Stimulated activated naive CD8-positive, alpha-beta T cell treated with anti-CD3 and anti-CD28 coated beads, Interleukin-15, Interleukin-2, amounts not matched to agents 100 ng/mL and 50 ng/mL, for 24 hours (primary cell): ENCODE results near the gene AKR1C2.
"Not testable (repeated sequence)": the region's sequence is repeated elsewhere in the genome, so short reads cannot be mapped to it uniquely, and the experiment has no call there.

Experiments
- H3K27ac Mint-ChIP-seq: one replicate; pipeline ENCODE4 v1.8.0; 2021; ENCODE audit warnings: mild to moderate bottlenecking, mixed read lengths
- H3K27me3 Mint-ChIP-seq: one replicate; pipeline ENCODE4 v1.8.0; 2021; ENCODE audit warnings: mixed read lengths
- H3K36me3 Mint-ChIP-seq: one replicate; pipeline ENCODE4 v1.8.0; 2021; ENCODE audit warnings: low read depth, mixed read lengths
- H3K4me1 Mint-ChIP-seq: one replicate; pipeline ENCODE4 v1.8.0; 2021; ENCODE audit warnings: low read depth, mixed read lengths
- H3K4me3 Mint-ChIP-seq: one replicate; pipeline ENCODE4 v1.8.0; 2021; ENCODE audit warnings: mild to moderate bottlenecking, mixed read lengths
- H3K9me3 Mint-ChIP-seq: one replicate; pipeline ENCODE4 v1.8.0; 2021; ENCODE audit warnings: mixed read lengths

Gene AKR1C2

DNA sequence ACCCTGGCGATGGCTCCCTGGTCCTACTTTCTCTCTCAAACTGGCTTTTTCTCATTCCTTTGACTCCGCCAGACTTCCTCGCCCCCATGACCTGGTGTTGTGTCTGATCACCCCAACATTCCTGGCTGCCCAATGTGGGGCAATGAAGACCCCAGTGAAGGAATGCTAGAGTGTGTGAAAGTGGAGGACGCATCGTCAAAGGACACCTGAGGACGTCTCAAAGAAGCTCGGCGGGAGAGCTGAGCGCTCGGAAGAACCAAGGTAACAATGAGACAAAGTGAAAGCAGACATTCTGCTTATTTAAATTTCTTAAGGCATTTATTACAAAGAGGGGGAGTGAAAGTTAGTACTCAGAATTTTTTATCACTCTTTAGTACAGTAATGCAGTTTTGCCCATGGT, 31.7 kb upstream of the AKR1C2 start:
- no peaks in the 10 kb centered on the region for H3K36me3 Mint-ChIP-seq
- no peaks in the 10 kb centered on the region for H3K4me1 Mint-ChIP-seq
- no peak overlapping the region for H3K27ac Mint-ChIP-seq
- no peaks in the 10 kb centered on the region for H3K27me3 Mint-ChIP-seq
- no peak overlapping the region for H3K4me3 Mint-ChIP-seq
- peaks cover 24% of the 10 kb centered on the region for H3K9me3 Mint-ChIP-seq

DNA sequence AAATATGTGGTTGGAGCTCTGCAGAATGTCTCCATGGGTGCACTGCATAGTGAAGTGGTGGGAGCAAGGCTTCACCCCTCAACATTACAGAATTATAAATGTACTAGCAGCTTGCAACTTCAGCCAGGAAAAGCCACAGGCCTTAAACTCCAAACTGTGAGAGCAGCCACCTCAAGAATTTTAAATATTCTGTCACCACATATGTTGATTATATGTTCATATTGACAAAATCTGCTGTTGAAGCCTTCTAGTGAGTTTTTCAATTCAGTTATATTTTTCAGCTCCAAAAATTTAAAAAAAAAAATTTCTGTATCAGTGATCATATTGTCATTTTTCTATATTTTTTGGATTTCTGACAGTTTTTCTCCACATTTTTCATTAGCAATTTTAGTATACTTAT, 30.9 kb upstream of the AKR1C2 start:
- H3K27me3 Mint-ChIP-seq: no peaks in the 10 kb centered on the region
- H3K9me3 Mint-ChIP-seq: peaks cover 31% of the 10 kb centered on the region
- H3K4me1 Mint-ChIP-seq: no peaks in the 10 kb centered on the region
- no peak overlapping the region for H3K27ac Mint-ChIP-seq
- no peaks in the 10 kb centered on the region for H3K36me3 Mint-ChIP-seq
- H3K4me3 Mint-ChIP-seq: no peak overlapping the region

DNA sequence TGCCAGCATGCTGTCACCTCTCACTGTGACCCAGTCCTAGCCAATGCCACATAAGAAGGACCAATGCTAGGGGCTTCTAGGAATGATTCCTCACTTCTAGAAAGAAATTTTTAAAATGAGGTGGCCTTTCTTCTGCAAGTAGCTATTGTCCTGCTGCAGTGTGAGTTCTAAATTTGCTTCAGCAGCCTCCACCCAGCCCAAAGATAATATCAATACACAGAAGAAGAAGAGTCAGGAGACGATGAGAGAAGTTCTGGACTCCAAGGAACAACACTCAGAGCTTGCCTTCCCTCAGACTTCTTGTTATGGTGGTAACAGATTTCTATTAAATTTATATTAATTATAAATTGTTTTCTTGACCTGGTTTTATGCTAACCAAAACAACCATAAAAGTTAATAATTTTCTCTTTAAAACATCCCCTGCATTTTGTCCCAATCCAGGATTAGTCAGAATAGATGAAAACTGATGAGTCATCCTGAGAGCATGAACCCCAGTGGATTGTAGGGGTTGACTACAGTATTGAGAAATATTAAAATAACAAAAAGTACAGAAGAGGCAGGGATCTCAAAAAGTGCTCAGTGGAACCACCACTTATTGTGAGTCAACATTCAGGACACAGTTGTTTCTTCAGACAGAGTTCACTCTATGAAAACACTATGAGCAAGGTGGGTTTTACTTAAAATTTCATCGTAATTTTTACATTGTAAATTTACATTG, 29.6 kb upstream of the AKR1C2 start:
- H3K27me3 Mint-ChIP-seq: no peaks in the 10 kb centered on the region
- H3K36me3 Mint-ChIP-seq: no peaks in the 10 kb centered on the region
- no peak overlapping the region for H3K4me3 Mint-ChIP-seq
- no peaks in the 10 kb centered on the region for H3K4me1 Mint-ChIP-seq
- peaks cover 31% of the 10 kb centered on the region for H3K9me3 Mint-ChIP-seq
- no peak overlapping the region for H3K27ac Mint-ChIP-seq

DNA sequence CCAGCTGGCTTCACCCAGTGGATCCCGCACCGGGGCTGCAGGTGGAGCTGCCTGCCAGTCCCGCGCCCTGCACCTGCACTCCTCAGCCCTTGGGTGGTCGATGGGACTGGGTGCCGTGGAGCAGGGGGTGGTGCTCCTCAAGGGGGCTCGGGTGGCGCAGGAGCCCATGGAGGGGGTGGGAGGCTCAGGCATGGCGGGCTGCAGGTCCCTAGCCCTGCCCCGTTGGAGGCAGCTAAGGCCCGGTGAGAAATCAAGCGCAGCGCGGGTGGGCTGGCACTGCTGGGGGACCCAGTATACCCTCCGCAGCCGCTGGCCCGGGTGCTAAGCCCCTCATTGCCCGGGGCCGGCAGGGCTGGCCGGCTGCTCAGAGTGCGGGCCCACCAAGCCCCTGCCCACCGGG, 28.8 kb upstream of the AKR1C2 start:
- H3K27ac Mint-ChIP-seq, H3K4me1 Mint-ChIP-seq, H3K36me3 Mint-ChIP-seq, H3K4me3 Mint-ChIP-seq, H3K27me3 Mint-ChIP-seq: not testable (repeated sequence)
- H3K9me3 Mint-ChIP-seq: peaks cover 31% of the 10 kb centered on the region

DNA sequence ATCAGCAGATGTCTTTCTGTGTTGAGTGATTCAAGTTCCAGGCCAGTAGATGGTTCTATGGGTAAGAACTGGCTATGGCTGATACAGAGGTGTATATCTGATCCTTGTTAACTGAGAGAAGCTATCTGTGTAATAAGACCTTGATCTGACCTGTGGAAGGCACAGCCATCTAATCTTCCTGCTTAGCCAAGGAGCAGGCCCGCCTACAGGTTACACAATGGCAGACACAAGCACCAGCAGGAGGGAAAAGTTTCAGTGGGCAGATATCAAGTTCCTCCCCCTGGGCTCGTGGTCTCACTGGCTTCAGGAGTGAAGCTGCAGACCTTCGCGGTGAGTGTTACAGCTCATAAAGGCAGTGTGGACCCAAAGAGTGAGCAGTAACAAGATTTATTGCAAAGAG, 27.9 kb upstream of the AKR1C2 start:
- H3K27ac Mint-ChIP-seq, H3K4me1 Mint-ChIP-seq, H3K36me3 Mint-ChIP-seq, H3K27me3 Mint-ChIP-seq, H3K4me3 Mint-ChIP-seq: not testable (repeated sequence)
- peaks cover 31% of the 10 kb centered on the region for H3K9me3 Mint-ChIP-seq

DNA sequence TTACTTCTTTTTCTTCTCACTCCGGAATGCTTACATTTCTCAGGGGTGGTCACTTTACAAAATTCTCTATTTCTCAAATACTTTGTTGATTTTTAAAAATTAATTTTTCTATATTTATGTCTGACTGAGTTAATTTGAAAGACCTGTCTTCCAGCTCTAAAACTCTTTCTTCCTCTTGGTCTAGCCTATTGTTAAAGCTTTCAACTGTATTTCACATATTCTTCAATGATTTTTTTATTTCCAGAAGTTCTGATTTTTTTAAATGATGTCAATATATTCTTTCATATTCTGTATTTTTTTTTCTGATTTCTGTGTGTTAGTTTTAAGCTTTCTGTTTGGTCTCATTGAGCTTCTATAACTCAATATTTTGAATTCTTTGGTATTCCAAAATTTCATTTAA, 27.3 kb upstream of the AKR1C2 start:
- Mint-ChIP-seq H3K27me3 (peaks cover 2% of the 10 kb centered on the region), H3K9me3 (peaks cover 31% of the 10 kb centered on the region), H3K27ac (no peak overlapping the region), H3K4me3 (no peak overlapping the region), H3K4me1 (no peaks in the 10 kb centered on the region), H3K36me3 (no peaks in the 10 kb centered on the region)

DNA sequence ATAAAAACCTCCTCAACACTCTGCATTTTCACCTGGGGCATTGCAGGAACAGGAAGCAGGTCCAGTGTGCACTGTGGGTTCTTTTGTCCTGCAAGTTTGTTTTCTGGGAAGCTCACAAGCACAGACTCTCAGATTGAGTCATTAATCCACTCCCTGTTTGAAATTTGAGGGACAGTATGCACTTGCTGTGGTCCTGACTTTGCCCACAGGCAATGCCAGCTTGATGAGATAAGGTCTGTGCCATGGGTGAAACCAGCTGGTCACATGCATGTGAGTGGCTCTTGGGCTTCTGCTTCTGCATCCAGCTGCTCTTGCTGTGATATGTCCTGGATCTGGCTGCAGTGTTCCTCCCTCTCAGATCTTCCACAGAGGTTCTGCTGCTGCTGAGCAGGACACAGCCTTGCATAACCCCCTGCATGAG, 21.8 kb upstream of the AKR1C2 start:
- H3K36me3 Mint-ChIP-seq, H3K27ac Mint-ChIP-seq, H3K9me3 Mint-ChIP-seq, H3K4me3 Mint-ChIP-seq, H3K27me3 Mint-ChIP-seq, H3K4me1 Mint-ChIP-seq: not testable (repeated sequence)

DNA sequence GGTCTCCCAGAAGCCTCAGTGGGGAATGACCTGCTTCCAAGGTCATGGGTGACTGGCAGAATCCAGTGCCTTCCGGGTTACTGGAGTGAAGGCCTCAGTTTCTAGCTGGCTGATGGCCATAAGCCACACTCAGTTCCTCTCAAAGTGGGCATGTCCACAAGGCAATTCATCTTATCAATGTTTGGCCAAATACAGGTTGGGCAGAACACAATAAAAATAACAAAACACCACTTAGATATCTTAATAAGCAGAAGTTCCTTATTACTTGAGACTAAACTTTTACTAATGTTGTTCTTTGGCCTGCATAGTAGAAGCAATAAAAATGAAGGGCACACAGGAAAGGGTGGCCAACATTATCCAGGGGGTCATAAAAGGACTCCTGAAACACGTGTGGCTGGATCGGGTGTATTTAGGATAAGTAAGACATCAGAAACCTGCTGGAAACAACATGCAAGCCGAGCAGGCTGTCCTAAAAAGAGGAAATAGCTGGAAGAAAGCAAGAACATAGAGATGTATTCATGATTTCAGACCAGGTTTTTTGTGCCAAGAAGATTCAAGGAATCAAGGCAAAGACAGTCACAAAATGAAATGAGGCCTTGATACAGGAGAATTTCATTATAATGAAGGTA, 19.6 kb upstream of the AKR1C2 start:
- no peak overlapping the region for H3K4me3 Mint-ChIP-seq
- H3K27ac Mint-ChIP-seq: no peak overlapping the region
- H3K27me3 Mint-ChIP-seq: peaks cover 7% of the 10 kb centered on the region
- no peaks in the 10 kb centered on the region for H3K9me3 Mint-ChIP-seq
- no peaks in the 10 kb centered on the region for H3K4me1 Mint-ChIP-seq
- H3K36me3 Mint-ChIP-seq: no peaks in the 10 kb centered on the region

DNA sequence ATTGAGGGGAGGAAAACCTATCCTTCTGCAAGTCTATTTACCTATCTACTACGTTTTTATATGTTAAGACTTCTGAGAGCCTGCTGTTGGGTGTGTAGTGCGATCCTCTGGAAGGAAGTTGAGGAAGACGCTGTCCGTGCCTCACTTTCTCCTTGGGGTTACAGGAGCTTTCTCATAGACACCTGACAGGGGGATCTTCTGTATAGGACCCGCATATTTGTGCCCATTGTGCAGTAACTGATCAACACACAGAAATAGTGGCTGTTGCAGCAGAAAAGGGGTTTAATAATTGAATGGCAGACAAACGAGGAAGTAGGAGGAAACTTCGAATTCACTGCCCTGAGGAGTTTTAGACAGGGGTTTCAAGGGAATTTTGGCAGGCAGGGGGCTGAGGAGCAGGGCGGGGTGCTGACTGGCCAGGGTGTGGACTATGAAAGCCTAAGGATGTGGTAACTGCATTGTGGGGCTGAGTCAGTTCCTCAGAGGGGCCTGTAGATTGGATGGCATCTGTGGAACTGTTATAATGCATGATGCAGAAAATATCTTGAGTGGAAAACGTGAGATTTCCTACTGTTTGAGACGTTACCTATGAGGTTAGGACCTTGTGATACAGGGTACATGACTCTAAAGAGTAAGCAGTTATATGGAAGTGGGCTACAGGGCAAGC, 18.1 kb upstream of the AKR1C2 start:
- H3K4me1 Mint-ChIP-seq, H3K27ac Mint-ChIP-seq, H3K36me3 Mint-ChIP-seq, H3K9me3 Mint-ChIP-seq, H3K4me3 Mint-ChIP-seq: not testable (repeated sequence)
- peaks cover 12% of the 10 kb centered on the region for H3K27me3 Mint-ChIP-seq

DNA sequence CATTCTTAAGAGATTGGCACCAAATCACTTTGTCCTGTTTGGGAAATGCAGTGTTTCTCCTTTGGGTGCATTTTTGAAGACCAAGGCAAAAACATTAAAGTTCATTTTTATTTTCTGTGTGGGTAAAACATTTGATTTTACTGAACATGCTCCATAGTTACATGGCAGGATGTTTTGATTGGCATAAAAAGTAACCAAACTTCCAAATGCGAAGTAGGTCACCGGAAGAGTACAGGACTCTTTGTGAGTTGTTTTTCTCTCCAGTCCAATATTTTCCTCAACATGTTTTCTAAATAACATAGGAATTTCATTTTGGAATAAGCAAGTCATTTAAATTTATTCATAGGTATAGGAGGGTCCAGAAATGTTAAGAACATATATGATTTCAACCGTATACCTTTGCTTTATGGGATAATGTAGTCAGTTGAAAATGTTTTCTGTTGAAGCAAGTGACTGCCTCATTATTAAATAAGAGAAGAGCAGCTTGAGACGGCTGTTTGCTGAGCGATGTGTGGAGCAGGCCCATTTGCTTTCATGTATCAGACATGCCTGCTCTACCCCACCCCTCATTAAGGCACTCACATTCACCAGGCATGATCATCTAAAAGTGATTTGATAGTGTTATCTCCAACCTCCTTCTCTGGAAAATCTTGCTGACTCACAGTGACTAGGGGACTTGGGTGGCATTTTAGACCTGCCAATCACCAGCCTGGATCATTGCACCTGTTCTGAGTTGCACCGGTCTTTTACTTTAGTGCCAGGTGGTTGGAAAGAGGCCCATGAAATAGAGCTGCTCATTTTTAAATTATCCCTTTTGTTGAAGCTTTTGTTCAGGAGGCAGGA, 16.3 kb upstream of the AKR1C2 start:
- not testable (repeated sequence) for H3K4me1 Mint-ChIP-seq, H3K9me3 Mint-ChIP-seq, H3K27me3 Mint-ChIP-seq, H3K27ac Mint-ChIP-seq, H3K4me3 Mint-ChIP-seq, H3K36me3 Mint-ChIP-seq

DNA sequence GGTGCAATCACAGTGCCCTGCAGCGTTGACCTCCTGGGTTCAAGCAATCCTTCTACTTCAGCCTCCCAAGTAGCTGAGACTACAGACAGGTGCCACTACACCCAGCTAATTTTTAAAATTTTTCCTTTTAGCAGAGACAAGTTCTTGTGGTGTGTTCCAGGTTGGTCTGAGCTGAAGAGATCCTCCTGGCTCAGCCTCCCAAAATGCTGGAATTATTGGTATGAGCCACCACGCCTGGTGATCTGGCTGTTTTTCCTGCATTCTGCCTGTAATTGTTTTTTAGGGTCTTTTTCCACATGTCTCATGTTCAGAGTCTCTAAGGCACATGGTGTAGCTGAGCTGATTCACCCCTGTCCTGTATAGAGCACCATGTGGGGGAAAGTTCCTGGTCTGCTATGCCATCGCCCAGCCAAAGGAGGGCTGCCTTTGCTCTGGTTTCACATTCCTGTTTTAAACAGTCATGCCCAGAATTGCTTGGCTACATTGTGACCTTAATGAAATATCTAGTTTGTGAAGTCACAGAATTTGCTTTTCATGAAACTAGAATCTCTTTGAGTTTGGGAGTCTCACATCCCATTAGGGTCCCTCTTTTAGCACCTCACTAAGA, 15.1 kb upstream of the AKR1C2 start:
- H3K36me3 Mint-ChIP-seq, H3K27ac Mint-ChIP-seq, H3K27me3 Mint-ChIP-seq, H3K4me3 Mint-ChIP-seq, H3K9me3 Mint-ChIP-seq, H3K4me1 Mint-ChIP-seq: not testable (repeated sequence)

DNA sequence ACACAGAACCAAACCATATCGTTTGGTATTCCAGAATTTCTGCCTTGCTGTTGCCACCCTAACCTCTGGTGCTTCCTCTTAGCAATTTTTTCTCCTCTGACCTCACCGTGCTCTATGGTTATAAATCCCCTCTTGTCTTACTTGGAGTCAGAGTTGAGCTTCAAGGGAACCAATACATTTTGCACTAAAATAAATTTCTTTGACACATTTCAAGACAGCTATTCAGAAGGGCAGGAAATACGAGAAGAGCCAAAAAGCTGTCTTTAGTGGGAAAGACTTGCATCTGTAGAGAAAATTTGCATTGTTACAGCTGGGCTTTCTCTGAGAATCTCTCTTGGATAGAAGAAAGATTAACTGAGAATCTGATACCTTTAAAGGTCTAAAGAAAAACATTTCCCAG, 14.5 kb upstream of the AKR1C2 start:
- Mint-ChIP-seq H3K4me3 (no peak overlapping the region), H3K4me1 (no peaks in the 10 kb centered on the region), H3K27me3 (peaks cover 7% of the 10 kb centered on the region), H3K9me3 (no peaks in the 10 kb centered on the region), H3K27ac (no peak overlapping the region), H3K36me3 (no peaks in the 10 kb centered on the region)

DNA sequence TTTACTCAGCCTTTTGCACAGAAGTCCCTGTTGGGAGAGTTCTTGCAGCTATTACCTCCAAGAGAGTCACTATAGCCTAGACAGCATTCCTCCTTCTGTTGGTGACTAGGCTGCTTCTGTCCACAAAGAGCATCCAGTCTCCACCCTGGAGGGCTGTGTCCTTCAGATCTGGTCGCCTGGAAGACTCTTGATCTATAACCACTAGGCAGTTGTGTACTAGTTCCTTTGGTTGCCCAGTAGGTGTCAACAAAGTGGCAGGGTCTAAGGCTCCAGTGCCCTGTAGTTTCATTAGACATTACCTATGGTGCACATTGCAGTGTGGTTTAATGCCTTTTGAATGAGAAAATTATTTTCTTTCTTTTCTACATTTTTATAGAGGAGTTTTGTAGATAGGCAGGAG, 11.3 kb upstream of the AKR1C2 start:
- Mint-ChIP-seq H3K4me1 (no peaks in the 10 kb centered on the region), H3K27me3 (peaks cover 4% of the 10 kb centered on the region), H3K9me3 (no peaks in the 10 kb centered on the region), H3K4me3 (no peak overlapping the region), H3K36me3 (no peaks in the 10 kb centered on the region), H3K27ac (no peak overlapping the region)

DNA sequence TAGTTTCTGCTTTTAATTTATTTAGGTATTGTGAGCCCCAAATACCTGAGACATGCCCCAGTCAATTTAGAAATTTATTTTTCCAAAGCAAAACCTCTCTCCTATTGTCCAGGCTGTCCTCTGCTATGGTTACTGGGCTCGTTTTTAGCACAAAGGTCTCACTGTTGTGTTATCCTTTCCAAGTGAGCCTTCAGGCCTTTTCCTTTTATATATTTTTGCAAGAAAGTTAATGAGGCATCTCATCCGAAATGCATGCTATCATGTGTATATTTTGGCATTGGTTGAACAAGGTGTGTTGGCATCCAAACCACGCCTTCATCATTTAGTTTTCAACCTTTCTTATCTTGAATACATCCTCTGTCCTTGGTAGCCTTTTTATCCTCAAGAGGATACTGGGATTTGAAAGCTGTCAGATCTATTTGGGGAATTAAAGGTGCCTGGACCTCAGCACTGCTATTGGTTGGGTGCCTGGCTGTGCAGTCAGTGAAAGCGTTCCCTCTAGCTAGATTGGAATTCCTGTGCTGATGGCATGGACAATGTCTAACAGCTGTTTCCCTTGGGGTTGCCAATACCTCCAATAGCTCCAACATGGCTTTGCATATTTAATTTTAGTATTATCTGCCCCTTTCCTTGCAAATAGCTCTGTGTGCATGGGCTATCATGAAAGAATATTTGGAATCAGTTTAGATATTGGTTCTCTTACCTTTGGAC, 10.7 kb upstream of the AKR1C2 start:
- not testable (repeated sequence) for H3K4me3 Mint-ChIP-seq, H3K36me3 Mint-ChIP-seq

More for the DNA sequence above, 10.7 kb upstream of the AKR1C2 start:
- not testable (repeated sequence) for H3K9me3 Mint-ChIP-seq, H3K27me3 Mint-ChIP-seq, H3K27ac Mint-ChIP-seq, H3K4me1 Mint-ChIP-seq
